Measurements from ENCODE around the gene KLRC2.
"Not testable (repeated sequence)": the region's sequence is repeated elsewhere in the genome, so short reads cannot be mapped to it uniquely, and the experiment has no call there.

Gene KLRC2

GRCh38 chr12:10435816-10436215, at the start of gene KLRC2:
KLRC2 (minus strand) TSS chr12:10436010; CDS start chr12:10435986, 24 bp downstream.
- not testable (repeated sequence) for DNase-seq

- DNase-seq: not testable (repeated sequence)
Observed at GRCh38 chr12:10481901-10482300, 46.1 kb upstream of the KLRC2 start.

GRCh38 chr12:10472808-10473207, 37.0 kb upstream of the KLRC2 start:
- DNase-seq: not testable (repeated sequence)

- no peak for DNase-seq
Observed at GRCh38 chr12:10469701-10470100, 33.9 kb upstream of the KLRC2 start.

- DNase-seq: no peak
Observed at GRCh38 chr12:10466311-10466710, 30.5 kb upstream of the KLRC2 start.

GRCh38 chr12:10457760-10458159, 21.9 kb upstream of the KLRC2 start:
- DNase-seq: no peak

- DNase-seq: no peak
Observed at GRCh38 chr12:10456856-10457255, 21.0 kb upstream of the KLRC2 start.

- no peak for DNase-seq
Observed at GRCh38 chr12:10455766-10456165, 20.0 kb upstream of the KLRC2 start.

- DNase-seq: no peak
Observed at GRCh38 chr12:10454531-10454930, 18.7 kb upstream of the KLRC2 start.

- no peak for DNase-seq
Observed at GRCh38 chr12:10453156-10453555, 17.3 kb upstream of the KLRC2 start, which contains the start of gene KLRC1. KLRC1 (minus strand) TSS chr12:10453377; CDS start chr12:10451156, 2,221 bp downstream.

GRCh38 chr12:10448236-10448635, 12.4 kb upstream of the KLRC2 start:
- DNase-seq: no peak

- not testable (repeated sequence) for DNase-seq
Observed at GRCh38 chr12:10446052-10446451, 10.2 kb upstream of the KLRC2 start.

GRCh38 chr12:10441144-10441543, 5.3 kb upstream of the KLRC2 start:
- not testable (repeated sequence) for DNase-seq

- DNase-seq: not testable (repeated sequence)
Observed at GRCh38 chr12:10439608-10440274, 3.9 kb upstream of the KLRC2 start.

- DNase-seq: not testable (repeated sequence)
Observed at GRCh38 chr12:10437601-10438000, 1.8 kb upstream of the KLRC2 start.

- DNase-seq: not testable (repeated sequence)
Observed at GRCh38 chr12:10430623-10431022, 5.2 kb downstream of the KLRC2 start.

- DNase-seq: not testable (repeated sequence)
Observed at GRCh38 chr12:10425938-10426337, 9.9 kb downstream of the KLRC2 start.

- not testable (repeated sequence) for DNase-seq
Observed at GRCh38 chr12:10424260-10424899, 11.4 kb downstream of the KLRC2 start.

GRCh38 chr12:10422159-10422558, 13.7 kb downstream of the KLRC2 start:
- DNase-seq: not testable (repeated sequence)

GRCh38 chr12:10420334-10420733, 15.5 kb downstream of the KLRC2 start, which contains the start of gene KLRC3:
KLRC3 (minus strand) TSS chr12:10420595; CDS start chr12:10420550, 45 bp downstream.
- DNase-seq: not testable (repeated sequence)

GRCh38 chr12:10409392-10409791, 26.4 kb downstream of the KLRC2 start, which contains the start of gene KLRC4:
KLRC4 (minus strand) TSS chr12:10409757; CDS start chr12:10409575, 182 bp downstream.
- DNase-seq: no peak

- DNase-seq: no peak
Observed at GRCh38 chr12:10408842-10409241, 27.0 kb downstream of the KLRC2 start.

GRCh38 chr12:10406725-10407124, 29.1 kb downstream of the KLRC2 start:
- no peak for DNase-seq

- DNase-seq: no peak
Observed at GRCh38 chr12:10405294-10405693, 30.5 kb downstream of the KLRC2 start.
